GM23338 (cell line): ENCODE data around the gene MBNL3. TPM values are rescaled to one million over a fixed set of nuclear protein-coding genes. Genes with fewer than 3 reads are reported as not detected.

Experiments used
- ATAC-seq: fragments of 200-7000 bp; cut with Tn5 transposase; 3 replicates; pipeline ENCODE4 v1.9.1; 2020
- DNase-seq: peaks from one replicate; pipeline ENCODE4 v3.0.0-alpha.2; 2015; ENCODE audit warnings: low spot score
- H2AFZ ChIP-seq: fragments of 200-600 bp; sonication (generic); 2 replicates; pipeline ENCODE4 v1.8.0; 2016; ENCODE audit warnings: antibody characterized with exemption, mild to moderate bottlenecking, moderate library complexity
- H3F3A ChIP-seq: fragments of 200-600 bp; sonication (generic); replicated peaks from 2 replicates; pipeline ENCODE4 v1.8.0; 2017; ENCODE audit warnings: antibody characterized with exemption, mixed run types, low read depth
- H3K27ac ChIP-seq: fragments of 200-600 bp; sonication (generic); 2 replicates; pipeline ENCODE4 v1.6.1; 2016; ENCODE audit warnings: low read depth
- H3K27me3 ChIP-seq: fragments of 200-600 bp; sonication (generic); 2 replicates; pipeline ENCODE4 v1.8.0; 2016; ENCODE audit warnings: mild to moderate bottlenecking, mixed run types, moderate library complexity; ENCODE audit not compliant: insufficient read depth
- H3K36me3 ChIP-seq: fragments of 200-600 bp; sonication (generic); 2 replicates; pipeline ENCODE4 v1.8.0; 2016; ENCODE audit warnings: mild to moderate bottlenecking; ENCODE audit not compliant: insufficient read depth
- H3K4me1 ChIP-seq: fragments of 200-600 bp; sonication (generic); 2 replicates; pipeline ENCODE4 v1.8.0; 2016; ENCODE audit warnings: mild to moderate bottlenecking, moderate library complexity; ENCODE audit not compliant: insufficient read depth
- H3K4me2 ChIP-seq: fragments of 200-600 bp; sonication (generic); 2 replicates; pipeline ENCODE4 v1.7.1; 2017; ENCODE audit warnings: mixed run types
- H3K4me3 ChIP-seq: fragments of 200-600 bp; sonication (generic); 2 replicates; pipeline ENCODE4 v1.6.1; 2016; ENCODE audit warnings: mixed run types
- H3K79me2 ChIP-seq: fragments of 200-600 bp; sonication (generic); replicated peaks from 2 replicates; pipeline ENCODE4 v1.8.0; 2017; ENCODE audit warnings: mild to moderate bottlenecking; ENCODE audit not compliant: insufficient read depth
- H3K9me2 ChIP-seq: fragments of 200-600 bp; sonication (generic); 2 replicates; pipeline ENCODE4 v1.8.0; 2017; ENCODE audit not compliant: insufficient read depth
- H4K20me1 ChIP-seq: fragments of 200-600 bp; sonication (generic); replicated peaks from 2 replicates; pipeline ENCODE4 v1.8.0; 2017; ENCODE audit warnings: mild to moderate bottlenecking; ENCODE audit not compliant: insufficient read depth
- H3K27ac Mint-ChIP-seq: 2 replicates; pipeline ENCODE4 v1.8.0; 2020; ENCODE audit warnings: inconsistent platforms, mild to moderate bottlenecking, moderate library complexity, mixed read lengths
- H3K27me3 Mint-ChIP-seq: 3 replicates; pipeline ENCODE4 v1.8.0; 2022; ENCODE audit warnings: low read depth, mild to moderate bottlenecking, moderate library complexity, mixed read lengths, inconsistent platforms; ENCODE audit not compliant: insufficient read depth, poor library complexity
- H3K36me3 Mint-ChIP-seq: 3 replicates; pipeline ENCODE4 v1.8.0; 2021; ENCODE audit warnings: low read depth, mild to moderate bottlenecking, inconsistent platforms, moderate library complexity, mixed read lengths
- H3K4me1 Mint-ChIP-seq: 3 replicates; pipeline ENCODE4 v1.8.0; 2020; ENCODE audit warnings: mild to moderate bottlenecking, inconsistent platforms, mixed read lengths
- H3K4me3 Mint-ChIP-seq: 3 replicates; pipeline ENCODE4 v1.8.0; 2021; ENCODE audit warnings: moderate library complexity, mild to moderate bottlenecking, inconsistent platforms, mixed read lengths
- H3K9me3 Mint-ChIP-seq: 3 replicates; pipeline ENCODE4 v1.8.0; 2020; ENCODE audit warnings: moderate library complexity, mild to moderate bottlenecking, inconsistent platforms, mixed read lengths
- CREB1 ChIP-seq: fragments of 250-450 bp; sonication (Bioruptor Pico); IDR thresholded peaks from 2 replicates; pipeline ENCODE4 v1.5.0; 2020; ENCODE audit warnings: low read depth, mild to moderate bottlenecking, moderate library complexity
- CTCF ChIP-seq, 2 experiments: fragments of 200-600 bp in 1 of 2; sonication (generic) in 1 of 2; conservative IDR thresholded peaks; 2 replicates each; pipeline versions ENCODE4 v1.5.1 to v1.6.1; 2016 to 2017; ENCODE audit warnings: antibody characterized with exemption in 2 of 2, low read depth in 2 of 2, mild to moderate bottlenecking in 2 of 2, moderate library complexity in 1 of 2
- ETS1 ChIP-seq: IDR thresholded peaks from 2 replicates; pipeline ENCODE4 v1.6.1; 2016; ENCODE audit warnings: antibody characterized with exemption
- EZH2phosphoT487 ChIP-seq: fragments of 200-600 bp; sonication (generic); IDR thresholded peaks from one replicate; pipeline ENCODE4 v1.8.1; 2018; ENCODE audit warnings: antibody characterized with exemption; ENCODE audit not compliant: unreplicated experiment
- JUNB ChIP-seq: IDR thresholded peaks from one replicate; pipeline ENCODE4 v1.6.1; 2016; ENCODE audit warnings: antibody characterized with exemption; ENCODE audit not compliant: unreplicated experiment
- NANOG ChIP-seq: IDR thresholded peaks from 2 replicates; pipeline ENCODE4 v1.6.1; 2016; ENCODE audit warnings: antibody characterized with exemption, borderline replicate concordance
- POLR2AphosphoS5 ChIP-seq: IDR thresholded peaks from 2 replicates; pipeline ENCODE4 v1.6.1; 2016; ENCODE audit warnings: antibody characterized with exemption, low read depth
- REST ChIP-seq: IDR thresholded peaks from one replicate; pipeline ENCODE4 v1.6.1; 2018; ENCODE audit warnings: antibody characterized with exemption; ENCODE audit not compliant: unreplicated experiment
- STAT1 ChIP-seq: IDR thresholded peaks from one replicate; pipeline ENCODE4 v1.6.1; 2016; ENCODE audit warnings: antibody characterized with exemption; ENCODE audit not compliant: unreplicated experiment
- ZNF114 ChIP-seq: fragments of 250-450 bp; sonication (Bioruptor Pico); IDR thresholded peaks from 2 replicates; pipeline ENCODE4 v1.5.0; 2020; ENCODE audit warnings: mild to moderate bottlenecking, moderate library complexity
- ZNF462 ChIP-seq: fragments of 250-450 bp; sonication (Bioruptor Pico); IDR thresholded peaks from 2 replicates; pipeline ENCODE4 v1.5.0; 2020; ENCODE audit warnings: mild to moderate bottlenecking, moderate library complexity
- polyA plus RNA-seq: library from polyadenylated mRNA; unstranded; fragments of >200 nt; fragmentation: Nextera tagmentation; extraction: Ambion mirVana; gene quantifications from 2 replicates; pipeline ENCODE4 v1.2.1, GENCODE V29; 2016
- total RNA-seq: library from RNA; depleted of rRNA; stranded (reverse); fragments of >200 nt; shearing (Covaris generic); gene quantifications from 2 replicates; pipeline ENCODE4 v1.2.3, GENCODE V29; 2014

Gene MBNL3
- total and polyA plus RNA-seq, 2 experiments from 2014 or later = 2.3 to 2.4 TPM

- H3K9me2 ChIP-seq = no peaks in the 10 kb centered on the region
- H3K27ac ChIP-seq = no peak overlapping the region
- H3K4me3 ChIP-seq = no peak overlapping the region
- DNase-seq (no peak), ATAC-seq (no peak)
- Mint-ChIP-seq H3K4me1 (no peaks in the 10 kb centered on the region), H3K9me3 (no peaks in the 10 kb centered on the region), H3K36me3 (no peaks in the 10 kb centered on the region), H3K4me3 (no peak overlapping the region), H3K27me3 (no peaks in the 10 kb centered on the region), H3K27ac (no peak overlapping the region)
- H3K4me2 ChIP-seq = no peak overlapping the region
- H3K4me1 ChIP-seq = no peaks in the 10 kb centered on the region
- no peaks in the 10 kb centered on the region for H3K79me2 ChIP-seq
- H3K27me3 ChIP-seq = no peaks in the 10 kb centered on the region
- H3F3A ChIP-seq = no peaks in the 10 kb centered on the region
- H3K36me3 ChIP-seq = no peaks in the 10 kb centered on the region
- TF ChIP-seq JUNB = no peak
- TF ChIP-seq STAT1 = no peak
- TF ChIP-seq POLR2AphosphoS5 = no peak
- no peak for TF ChIP-seq NANOG
- TF ChIP-seq EZH2phosphoT487 = no peak
- TF ChIP-seq ETS1 = no peak
- no peak for TF ChIP-seq CTCF (conservative IDR thresholded peaks at IDR 0.05; ENCODE audit: low read depth in 2 of 2)
- TF ChIP-seq ZNF462 (CRISPR knock-in tag) = no peak
- TF ChIP-seq CREB1 (CRISPR knock-in tag) = no peak
- no peak for TF ChIP-seq ZNF114
- no peak for TF ChIP-seq REST
- H4K20me1 ChIP-seq = no peaks in the 10 kb centered on the region
- no peak overlapping the region for H2AFZ ChIP-seq
Observed at GRCh38 chrX:132400706-132401105, 88.1 kb downstream of the MBNL3 start.
